ENCODE results near the gene CLCA2. TPM values are rescaled to one million over a fixed set of nuclear protein-coding genes. Genes with fewer than 3 reads are reported as not detected.

Gene CLCA2
- polyA plus RNA-seq, 1 donor, result not detected

Other genes with a start within 250 kb of the CLCA2 start
- 18.9 TPM for gene ODF2L, start 27.8 kb upstream of the CLCA2 start, polyA plus RNA-seq (ENCODE audit: insufficient read length)
- not detected for gene CLCA1, start 44.8 kb downstream of the CLCA2 start, polyA plus RNA-seq (ENCODE audit: insufficient read length)
- gene CLCA4, start 122.9 kb downstream of the CLCA2 start, polyA plus RNA-seq (ENCODE audit: insufficient read length), result not detected